ENCODE measurements around the gene DDR2.

DNA sequence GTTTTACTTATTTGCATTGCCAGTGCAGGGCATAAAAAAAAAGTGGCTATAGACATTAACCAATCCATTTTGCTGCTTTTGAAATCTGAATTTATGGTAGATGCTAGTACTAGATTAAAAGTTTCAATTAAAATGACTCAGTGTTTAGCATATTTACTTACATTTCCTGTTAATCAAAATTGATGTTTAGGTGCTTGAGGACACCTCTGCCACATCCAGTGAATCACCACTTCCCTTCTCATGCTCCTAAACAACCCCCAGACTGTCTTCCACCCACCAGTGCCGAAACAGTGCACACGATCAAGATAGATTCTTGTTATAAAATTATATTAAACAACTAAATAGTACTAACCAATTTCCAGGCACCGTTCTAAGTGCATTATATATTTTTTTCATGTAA is 191.0 kb downstream of the DDR2 start:
- TF ChIP-seq, protein P1, sequence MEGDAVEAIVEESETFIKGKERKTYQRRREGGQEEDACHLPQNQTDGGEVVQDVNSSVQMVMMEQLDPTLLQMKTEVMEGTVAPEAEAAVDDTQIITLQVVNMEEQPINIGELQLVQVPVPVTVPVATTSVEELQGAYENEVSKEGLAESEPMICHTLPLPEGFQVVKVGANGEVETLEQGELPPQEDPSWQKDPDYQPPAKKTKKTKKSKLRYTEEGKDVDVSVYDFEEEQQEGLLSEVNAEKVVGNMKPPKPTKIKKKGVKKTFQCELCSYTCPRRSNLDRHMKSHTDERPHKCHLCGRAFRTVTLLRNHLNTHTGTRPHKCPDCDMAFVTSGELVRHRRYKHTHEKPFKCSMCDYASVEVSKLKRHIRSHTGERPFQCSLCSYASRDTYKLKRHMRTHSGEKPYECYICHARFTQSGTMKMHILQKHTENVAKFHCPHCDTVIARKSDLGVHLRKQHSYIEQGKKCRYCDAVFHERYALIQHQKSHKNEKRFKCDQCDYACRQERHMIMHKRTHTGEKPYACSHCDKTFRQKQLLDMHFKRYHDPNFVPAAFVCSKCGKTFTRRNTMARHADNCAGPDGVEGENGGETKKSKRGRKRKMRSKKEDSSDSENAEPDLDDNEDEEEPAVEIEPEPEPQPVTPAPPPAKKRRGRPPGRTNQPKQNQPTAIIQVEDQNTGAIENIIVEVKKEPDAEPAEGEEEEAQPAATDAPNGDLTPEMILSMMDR (conservative IDR thresholded peaks at IDR 0.05) = no peak
- TF ChIP-seq ZFX (IDR thresholded peaks at IDR 0.05) = no peak

Measured in C4-2B (cell line).